ENCODE measurements around the gene KCNK7.

KCNK7 gene

GRCh38 chr11:65625628-65626342 is 30.2 kb upstream of the KCNK7 start:
- peak; percentile 39 for DNase-seq

DNA sequence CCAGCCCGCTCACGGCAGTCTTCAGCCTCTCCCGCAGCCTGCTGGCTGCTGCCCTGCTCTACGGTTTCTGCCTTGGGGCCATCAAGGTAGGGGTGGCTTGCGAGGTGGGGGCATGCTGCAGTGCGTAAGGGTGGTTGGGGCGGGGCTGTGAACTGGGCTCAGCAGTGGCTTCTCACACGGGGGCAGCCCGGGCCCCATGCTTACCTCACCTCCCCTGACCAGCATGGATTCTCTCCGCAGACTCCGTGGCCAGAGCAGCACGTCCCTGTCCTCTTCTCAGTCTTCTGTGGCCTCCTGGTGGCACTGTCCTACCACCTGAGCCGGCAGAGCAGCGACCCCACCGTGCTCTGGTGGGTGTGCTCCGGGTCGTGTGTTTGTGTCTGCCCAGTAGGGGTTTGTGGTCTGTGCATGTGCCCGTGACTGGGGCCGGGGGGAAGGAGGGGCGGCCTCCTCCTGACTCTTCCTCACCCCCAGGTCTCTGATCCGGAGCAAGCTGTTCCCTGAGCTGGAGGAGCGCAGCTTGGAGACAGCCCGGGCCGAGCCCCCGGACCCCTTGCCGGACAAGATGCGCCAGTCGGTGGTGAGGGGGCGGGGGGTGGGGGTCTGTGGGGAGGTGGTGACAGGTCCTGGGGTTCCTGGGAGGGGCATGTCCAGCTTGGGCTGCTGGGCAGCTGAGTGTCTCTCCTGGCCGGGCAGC is 29.5 kb upstream of the KCNK7 start:
- DNase-seq, result no peak

DNA sequence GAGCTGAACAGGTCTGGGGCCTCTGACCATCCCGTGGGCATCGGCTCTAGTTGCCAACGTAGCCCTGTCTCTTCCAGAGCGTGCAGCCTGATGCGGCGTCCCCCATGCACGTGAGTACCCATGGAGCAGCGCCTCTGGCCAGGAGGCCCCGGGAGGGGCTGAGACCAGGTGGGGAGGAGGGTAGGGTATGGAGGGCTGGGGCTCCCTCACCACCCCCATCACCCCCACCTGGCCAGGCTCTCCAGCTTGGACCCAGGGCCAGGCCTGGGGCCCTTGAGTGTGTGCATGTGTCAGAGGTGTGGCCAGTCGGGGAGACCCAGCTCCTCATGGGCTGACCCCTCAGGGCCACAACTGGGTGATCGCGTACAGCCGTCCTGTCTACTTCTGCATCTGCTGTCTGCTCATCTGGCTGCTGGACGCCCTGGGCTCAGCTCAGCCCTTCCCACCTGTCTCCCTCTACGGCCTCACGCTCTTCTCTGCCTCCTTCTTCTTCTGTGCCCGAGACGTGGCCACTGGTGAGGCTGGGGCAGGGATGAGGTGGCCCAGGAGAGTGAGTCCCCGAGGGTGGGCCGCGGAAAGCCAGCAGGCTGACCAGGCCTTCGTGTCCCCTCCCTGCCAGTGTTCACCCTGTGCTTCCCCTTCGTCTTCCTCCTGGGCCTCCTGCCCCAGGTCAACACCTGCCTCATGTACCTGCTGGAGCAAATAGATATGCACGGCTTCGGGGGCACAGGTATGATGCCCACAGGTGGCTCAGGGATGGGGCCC is 28.4 kb upstream of the KCNK7 start:
- DNase-seq, result no peak

DNA sequence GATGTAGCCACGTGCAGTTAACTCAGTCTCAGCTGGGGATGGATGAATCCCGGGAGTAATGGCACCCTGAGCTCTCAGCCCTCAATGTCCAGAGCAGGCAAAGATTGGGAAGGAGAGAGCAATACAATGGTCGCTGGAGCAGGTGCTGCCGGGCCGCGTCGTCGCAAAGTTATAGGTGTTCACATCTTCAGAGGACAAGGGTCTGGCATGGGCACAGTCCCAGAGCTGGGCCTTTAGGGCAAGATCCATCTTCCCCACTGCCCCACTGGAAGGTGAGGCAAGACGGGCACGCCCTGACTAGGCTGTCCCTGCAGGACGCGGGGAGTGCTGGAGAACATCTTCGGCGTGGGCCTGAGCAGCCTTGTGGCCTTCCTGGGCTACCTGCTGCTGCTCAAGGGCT is 27.6 kb upstream of the KCNK7 start:
- no peak for DNase-seq

DNA sequence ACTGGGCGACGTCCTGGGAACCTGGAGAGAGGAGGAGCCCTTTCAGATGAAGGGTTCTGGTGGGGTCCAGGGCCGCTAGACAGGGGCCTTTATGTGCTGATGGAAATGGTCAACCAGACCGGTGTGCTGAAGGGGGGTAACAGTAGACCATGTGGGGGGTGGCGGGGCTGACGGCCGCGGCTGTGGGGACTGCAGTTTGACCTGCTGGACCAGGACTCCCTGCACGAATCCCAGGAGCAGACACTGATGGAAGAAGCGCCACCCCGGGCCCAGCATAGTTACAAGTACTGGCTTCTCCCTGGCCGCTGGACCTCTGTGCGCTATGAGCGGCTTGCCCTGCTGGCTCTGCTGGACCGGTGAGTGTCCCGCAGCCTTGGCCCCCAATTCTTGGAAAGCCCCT is 26.4 kb upstream of the KCNK7 start:
- DNase-seq, result no peak

DNA sequence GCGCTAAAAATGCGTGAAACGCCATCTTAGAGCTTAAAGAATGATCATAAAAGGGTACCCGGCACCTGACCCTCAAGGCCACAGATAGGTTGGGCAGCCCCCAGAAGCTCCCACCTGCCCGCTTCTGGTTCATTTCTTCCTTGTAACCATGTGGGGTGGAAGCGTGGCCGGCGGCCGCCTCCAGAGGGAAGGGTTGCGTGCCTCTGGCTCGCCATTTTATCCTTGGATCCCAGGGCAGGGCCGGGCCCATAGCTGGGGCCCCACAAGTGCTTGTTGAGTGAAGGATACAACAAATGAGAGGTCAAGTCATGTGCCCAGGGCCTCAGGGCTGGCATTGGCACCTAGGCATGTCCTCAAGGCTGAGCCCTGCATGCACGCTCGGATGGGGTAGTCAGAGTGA is 25.9 kb upstream of the KCNK7 start:
- DNase-seq, result no peak

- DNase-seq, result no peak
Measured at GRCh38 chr11:65620666-65621065, 25.1 kb upstream of the KCNK7 start.

DNA sequence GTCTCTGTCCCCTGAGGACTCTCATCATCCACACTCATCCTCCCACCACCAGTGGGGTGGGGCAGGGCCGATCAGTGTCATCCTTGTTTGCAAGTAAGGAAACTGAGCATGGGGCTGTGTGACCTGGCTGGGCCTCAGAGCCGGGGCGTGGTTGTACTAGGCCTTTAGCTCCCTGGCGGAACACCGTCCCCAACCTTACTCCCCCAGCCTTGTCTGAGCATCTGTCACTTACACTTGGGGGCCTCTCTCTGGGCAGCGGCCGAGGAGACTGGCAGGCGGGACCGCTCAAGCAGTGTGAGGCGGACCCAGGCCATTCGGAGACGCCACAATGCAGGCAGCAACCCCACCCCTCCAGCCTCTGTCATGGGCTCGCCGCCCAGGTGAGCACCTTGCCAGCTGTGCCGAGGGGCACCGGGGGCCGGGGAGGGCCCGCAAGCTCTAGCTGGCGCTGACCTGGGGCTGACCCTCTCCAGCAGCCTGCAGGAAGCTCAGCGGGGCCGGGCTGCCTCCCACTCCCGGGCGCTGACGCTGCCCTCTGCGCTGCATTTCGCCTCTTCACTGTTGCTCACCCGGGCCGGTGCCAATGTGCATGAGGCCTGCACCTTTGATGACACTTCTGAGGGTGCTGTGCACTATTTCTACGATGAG is 23.8 kb upstream of the KCNK7 start:
- DNase-seq, result no peak

DNA sequence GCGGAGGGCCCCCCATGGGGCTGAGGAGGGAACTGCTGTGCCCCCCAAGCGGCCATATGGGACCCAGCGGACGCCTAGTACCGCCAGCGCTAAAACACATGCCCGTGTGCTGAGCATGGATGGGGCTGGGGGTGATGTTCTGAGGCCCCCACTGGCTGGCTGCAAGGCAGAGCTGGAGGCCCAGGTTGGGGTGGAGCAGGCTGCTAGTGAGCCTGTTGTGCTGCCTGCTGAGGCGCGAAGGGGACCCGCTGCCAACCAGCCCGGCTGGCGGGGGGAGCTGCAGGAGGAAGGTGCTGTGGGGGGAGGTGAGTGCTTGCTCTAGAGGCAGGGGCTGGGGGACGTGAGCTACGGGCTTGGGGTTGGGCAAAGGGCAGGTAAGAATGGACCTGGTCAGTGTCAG is 23.2 kb upstream of the KCNK7 start:
- no peak for DNase-seq

DNA sequence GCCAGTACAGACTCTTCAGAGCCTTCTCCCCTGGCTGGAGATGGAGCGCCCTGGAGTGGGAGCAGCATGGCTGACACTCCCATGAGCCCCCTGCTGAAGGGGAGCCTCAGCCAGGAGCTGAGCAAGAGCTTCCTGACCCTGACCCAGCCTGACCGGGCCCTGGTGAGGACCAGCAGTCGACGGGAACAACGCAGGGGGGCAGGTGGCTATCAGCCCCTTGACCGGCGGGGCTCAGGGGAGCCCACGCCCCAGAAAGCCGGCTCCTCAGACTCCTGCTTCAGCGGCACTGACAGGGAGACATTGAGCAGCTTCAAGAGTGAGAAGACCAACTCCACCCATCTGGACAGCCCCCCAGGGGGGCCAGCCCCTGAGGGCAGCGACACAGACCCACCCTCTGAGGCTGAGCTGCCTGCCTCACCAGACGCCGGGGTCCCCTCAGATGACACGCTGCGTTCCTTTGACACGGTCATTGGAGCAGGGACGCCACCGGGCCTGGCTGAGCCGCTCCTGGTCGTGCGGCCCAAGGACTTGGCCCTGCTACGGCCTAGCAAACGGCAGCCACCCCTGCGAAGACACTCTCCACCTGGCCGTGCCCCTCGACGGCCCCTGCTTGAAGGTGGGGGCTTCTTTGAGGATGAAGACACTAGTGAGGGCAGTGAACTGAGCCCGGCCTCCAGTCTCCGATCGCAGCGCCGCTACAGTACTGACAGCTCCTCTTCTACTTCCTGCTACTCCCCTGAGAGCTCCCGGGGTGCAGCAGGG is 22.6 kb upstream of the KCNK7 start:
- DNase-seq, result no peak

DNA sequence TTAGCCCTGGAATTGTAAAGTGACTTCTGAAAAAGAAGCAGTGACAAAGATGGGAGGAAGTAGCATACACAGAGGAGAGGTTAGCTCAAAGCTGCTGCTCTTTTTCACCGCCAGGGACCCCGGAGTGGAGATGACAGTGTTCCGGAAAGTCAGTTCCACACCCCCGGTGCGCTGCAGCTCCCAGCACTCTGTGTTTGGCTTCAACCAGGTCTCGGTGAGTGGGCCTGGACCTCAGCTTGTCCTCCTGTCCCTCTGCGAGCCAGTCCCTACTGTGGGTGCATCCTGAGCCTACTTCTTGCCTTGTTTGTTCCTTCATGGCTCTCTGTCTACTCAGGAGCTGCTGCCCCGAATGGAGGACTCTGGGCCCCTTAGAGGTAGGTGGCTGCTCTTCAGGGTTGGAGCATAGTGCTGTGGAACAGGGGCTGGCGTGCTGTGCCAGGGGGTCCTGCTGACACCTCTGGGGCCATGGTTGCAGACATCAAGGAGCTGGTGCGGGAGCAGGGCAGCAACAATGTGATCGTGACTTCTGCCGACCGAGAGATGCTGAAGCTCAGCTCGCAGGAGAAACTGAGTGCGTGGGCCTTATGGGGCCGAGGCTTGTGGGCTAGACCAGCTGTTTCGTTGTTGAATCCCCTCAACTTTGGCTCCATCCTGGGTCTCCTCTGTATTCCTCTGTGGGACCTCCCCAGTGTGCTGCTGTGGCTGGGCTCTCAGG is 21.7 kb upstream of the KCNK7 start:
- no peak for DNase-seq

DNA sequence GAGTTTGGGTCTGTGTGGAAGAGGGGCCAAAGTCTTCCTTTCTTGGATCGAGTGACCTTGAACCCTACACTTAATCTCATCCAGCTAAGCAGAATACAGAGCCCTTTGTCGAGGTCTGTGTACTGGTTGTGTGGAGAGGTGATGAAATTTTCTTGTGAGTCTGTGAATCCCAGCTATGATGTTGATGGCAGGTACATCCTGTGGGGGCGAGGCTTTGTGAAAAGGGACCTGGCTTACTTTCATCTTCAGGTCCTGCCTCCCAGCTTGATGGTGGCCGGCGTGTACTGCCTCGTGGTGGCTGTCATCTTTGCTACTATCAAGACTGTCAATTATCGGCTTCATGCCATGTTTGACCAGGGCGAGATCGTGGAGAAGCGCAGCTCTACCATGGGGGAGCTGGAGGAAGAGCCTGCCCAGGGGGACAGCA is 21.0 kb upstream of the KCNK7 start:
- no peak for DNase-seq

DNA sequence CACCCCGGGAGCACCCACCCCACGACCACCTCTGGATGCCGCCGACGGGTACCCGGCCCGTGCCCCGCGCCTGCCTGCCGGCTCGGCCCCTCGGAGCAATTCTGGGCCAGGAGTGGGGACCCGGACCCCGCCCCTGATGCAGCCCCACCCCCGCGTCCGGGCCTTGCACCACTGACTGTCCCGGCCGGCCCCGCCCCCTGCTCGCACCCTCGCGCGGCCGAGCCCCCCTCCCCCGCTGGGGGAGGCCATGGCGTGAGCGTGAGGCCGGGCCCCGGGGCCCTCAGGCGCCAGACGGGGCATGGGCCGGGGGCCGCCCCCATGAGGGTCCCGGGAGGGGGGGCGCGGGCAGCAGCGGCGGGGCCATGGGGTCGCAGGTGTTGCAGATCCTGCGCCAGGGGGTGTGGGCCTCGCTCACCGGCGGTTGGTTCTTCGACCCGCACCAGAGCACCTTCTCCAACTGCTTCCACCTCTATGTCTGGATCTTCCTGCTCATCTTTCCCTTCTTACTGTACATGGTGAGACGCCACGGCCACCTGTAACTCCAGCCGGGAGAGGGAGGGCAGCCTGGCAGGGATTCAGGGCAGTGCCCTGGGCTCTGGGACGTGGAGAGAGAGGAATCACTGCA is 20.5 kb upstream of the KCNK7 start:
- peak; percentile 46 for DNase-seq

- DNase-seq, result peak; percentile 100
Measured at GRCh38 chr11:65615229-65615949, 19.8 kb upstream of the KCNK7 start, which contains the start of gene PCNX3. PCNX3 (plus strand) TSS chr11:65615776; CDS start chr11:65616312, 536 bp downstream.

GRCh38 chr11:65613091-65613928 is 17.7 kb upstream of the KCNK7 start:
- no peak for DNase-seq

DNA sequence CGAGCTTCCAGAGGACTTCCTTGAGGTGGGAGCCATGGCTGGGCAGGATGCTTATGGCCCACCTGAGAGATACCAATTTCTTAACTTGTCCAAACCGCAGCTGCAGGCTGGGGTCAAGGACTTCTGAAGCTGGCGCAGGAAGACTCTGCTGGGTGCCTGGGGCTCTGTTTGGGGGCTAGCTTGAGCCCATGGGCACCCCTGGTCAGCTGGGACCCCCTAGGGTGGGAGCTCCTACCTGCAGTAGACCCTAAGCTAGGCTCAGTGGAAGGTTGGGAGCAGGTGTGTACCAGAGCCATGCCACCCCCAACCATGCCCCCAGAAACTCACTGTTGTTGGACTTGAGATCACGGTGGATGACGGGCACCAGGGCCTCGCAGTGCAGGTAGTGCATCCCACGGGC is 17.1 kb upstream of the KCNK7 start:
- no peak for DNase-seq

DNA sequence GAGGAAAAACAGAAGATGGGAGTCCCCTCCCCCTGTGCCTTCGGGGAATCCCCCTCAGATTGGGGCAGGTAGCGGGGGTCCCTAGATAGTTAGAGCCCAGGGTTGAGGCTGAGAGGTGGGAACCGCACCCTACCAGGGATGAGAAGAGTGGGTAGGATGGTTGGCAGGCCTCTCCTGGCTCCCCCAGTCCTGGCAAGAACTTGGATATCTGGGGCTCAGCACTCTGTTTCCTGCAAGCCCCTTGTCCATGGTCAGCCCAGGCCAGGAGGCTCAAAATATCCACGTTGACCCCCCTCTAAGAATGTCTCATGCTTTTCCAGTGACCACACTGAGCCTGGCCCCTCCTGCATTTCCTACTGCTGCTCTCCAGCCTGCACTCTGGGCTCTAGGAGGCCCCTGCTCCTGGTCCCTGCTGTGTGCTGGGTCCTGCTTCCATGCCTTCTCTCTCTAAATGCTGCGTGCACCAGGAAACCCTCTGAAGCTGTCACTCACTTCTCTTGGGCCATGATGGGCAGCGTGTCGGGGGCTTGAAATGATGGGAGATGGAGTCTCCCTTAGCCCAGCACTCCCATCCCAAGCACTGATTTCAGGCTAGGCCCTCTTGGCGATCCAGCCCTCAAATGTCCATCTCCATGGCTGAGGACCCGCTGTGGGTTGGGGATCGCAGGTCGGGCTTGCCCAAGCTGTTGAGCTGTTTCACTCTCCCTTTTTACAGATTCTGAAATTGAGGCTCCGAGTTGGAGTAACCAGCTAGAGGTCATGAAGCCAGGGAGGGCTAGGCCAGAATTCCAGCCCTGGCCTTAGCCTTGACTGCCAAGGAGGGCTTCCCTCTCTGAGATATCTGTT is 16.4 kb upstream of the KCNK7 start:
- no peak for DNase-seq

- DNase-seq, result no peak
Measured at GRCh38 chr11:65611028-65611757, 15.6 kb upstream of the KCNK7 start.
